GM23338 (cell line): ENCODE measurements around the gene TMEM39A. TPM values are rescaled to one million over a fixed set of nuclear protein-coding genes. Genes with fewer than 3 reads are reported as not detected.
A peak's percentile ranks its signal among the peaks of the same experiment; 100 is the strongest.

Experiments used
- ATAC-seq: fragments of 200-7000 bp; cut with Tn5 transposase; 3 replicates; pipeline ENCODE4 v1.9.1; 2020
- DNase-seq: peaks from one replicate; pipeline ENCODE4 v3.0.0-alpha.2; 2015; ENCODE audit warnings: low spot score
- H2AFZ ChIP-seq: fragments of 200-600 bp; sonication (generic); 2 replicates; pipeline ENCODE4 v1.8.0; 2016; ENCODE audit warnings: antibody characterized with exemption, mild to moderate bottlenecking, moderate library complexity
- H3F3A ChIP-seq: fragments of 200-600 bp; sonication (generic); replicated peaks from 2 replicates; pipeline ENCODE4 v1.8.0; 2017; ENCODE audit warnings: antibody characterized with exemption, mixed run types, low read depth
- H3K27ac ChIP-seq: fragments of 200-600 bp; sonication (generic); 2 replicates; pipeline ENCODE4 v1.6.1; 2016; ENCODE audit warnings: low read depth
- H3K27me3 ChIP-seq: fragments of 200-600 bp; sonication (generic); 2 replicates; pipeline ENCODE4 v1.8.0; 2016; ENCODE audit warnings: mild to moderate bottlenecking, mixed run types, moderate library complexity; ENCODE audit not compliant: insufficient read depth
- H3K36me3 ChIP-seq: fragments of 200-600 bp; sonication (generic); 2 replicates; pipeline ENCODE4 v1.8.0; 2016; ENCODE audit warnings: mild to moderate bottlenecking; ENCODE audit not compliant: insufficient read depth
- H3K4me1 ChIP-seq: fragments of 200-600 bp; sonication (generic); 2 replicates; pipeline ENCODE4 v1.8.0; 2016; ENCODE audit warnings: mild to moderate bottlenecking, moderate library complexity; ENCODE audit not compliant: insufficient read depth
- H3K4me2 ChIP-seq: fragments of 200-600 bp; sonication (generic); 2 replicates; pipeline ENCODE4 v1.7.1; 2017; ENCODE audit warnings: mixed run types
- H3K4me3 ChIP-seq: fragments of 200-600 bp; sonication (generic); 2 replicates; pipeline ENCODE4 v1.6.1; 2016; ENCODE audit warnings: mixed run types
- H3K79me2 ChIP-seq: fragments of 200-600 bp; sonication (generic); replicated peaks from 2 replicates; pipeline ENCODE4 v1.8.0; 2017; ENCODE audit warnings: mild to moderate bottlenecking; ENCODE audit not compliant: insufficient read depth
- H3K9me2 ChIP-seq: fragments of 200-600 bp; sonication (generic); 2 replicates; pipeline ENCODE4 v1.8.0; 2017; ENCODE audit not compliant: insufficient read depth
- H4K20me1 ChIP-seq: fragments of 200-600 bp; sonication (generic); replicated peaks from 2 replicates; pipeline ENCODE4 v1.8.0; 2017; ENCODE audit warnings: mild to moderate bottlenecking; ENCODE audit not compliant: insufficient read depth
- H3K27ac Mint-ChIP-seq: 2 replicates; pipeline ENCODE4 v1.8.0; 2020; ENCODE audit warnings: inconsistent platforms, mild to moderate bottlenecking, moderate library complexity, mixed read lengths
- H3K27me3 Mint-ChIP-seq: 3 replicates; pipeline ENCODE4 v1.8.0; 2022; ENCODE audit warnings: low read depth, mild to moderate bottlenecking, moderate library complexity, mixed read lengths, inconsistent platforms; ENCODE audit not compliant: insufficient read depth, poor library complexity
- H3K36me3 Mint-ChIP-seq: 3 replicates; pipeline ENCODE4 v1.8.0; 2021; ENCODE audit warnings: low read depth, mild to moderate bottlenecking, inconsistent platforms, moderate library complexity, mixed read lengths
- H3K4me1 Mint-ChIP-seq: 3 replicates; pipeline ENCODE4 v1.8.0; 2020; ENCODE audit warnings: mild to moderate bottlenecking, inconsistent platforms, mixed read lengths
- H3K4me3 Mint-ChIP-seq: 3 replicates; pipeline ENCODE4 v1.8.0; 2021; ENCODE audit warnings: moderate library complexity, mild to moderate bottlenecking, inconsistent platforms, mixed read lengths
- H3K9me3 Mint-ChIP-seq: 3 replicates; pipeline ENCODE4 v1.8.0; 2020; ENCODE audit warnings: moderate library complexity, mild to moderate bottlenecking, inconsistent platforms, mixed read lengths
- CREB1 ChIP-seq: fragments of 250-450 bp; sonication (Bioruptor Pico); IDR thresholded peaks from 2 replicates; pipeline ENCODE4 v1.5.0; 2020; ENCODE audit warnings: low read depth, mild to moderate bottlenecking, moderate library complexity
- CTCF ChIP-seq, 2 experiments: fragments of 200-600 bp in 1 of 2; sonication (generic) in 1 of 2; conservative IDR thresholded peaks; 2 replicates each; pipeline versions ENCODE4 v1.5.1 to v1.6.1; 2016 to 2017; ENCODE audit warnings: antibody characterized with exemption in 2 of 2, low read depth in 2 of 2, mild to moderate bottlenecking in 2 of 2, moderate library complexity in 1 of 2
- EZH2phosphoT487 ChIP-seq: fragments of 200-600 bp; sonication (generic); IDR thresholded peaks from one replicate; pipeline ENCODE4 v1.8.1; 2018; ENCODE audit warnings: antibody characterized with exemption; ENCODE audit not compliant: unreplicated experiment
- JUNB ChIP-seq: IDR thresholded peaks from one replicate; pipeline ENCODE4 v1.6.1; 2016; ENCODE audit warnings: antibody characterized with exemption; ENCODE audit not compliant: unreplicated experiment
- POLR2AphosphoS5 ChIP-seq: IDR thresholded peaks from 2 replicates; pipeline ENCODE4 v1.6.1; 2016; ENCODE audit warnings: antibody characterized with exemption, low read depth
- STAT1 ChIP-seq: IDR thresholded peaks from one replicate; pipeline ENCODE4 v1.6.1; 2016; ENCODE audit warnings: antibody characterized with exemption; ENCODE audit not compliant: unreplicated experiment
- ZNF114 ChIP-seq: fragments of 250-450 bp; sonication (Bioruptor Pico); IDR thresholded peaks from 2 replicates; pipeline ENCODE4 v1.5.0; 2020; ENCODE audit warnings: mild to moderate bottlenecking, moderate library complexity
- polyA plus RNA-seq: library from polyadenylated mRNA; unstranded; fragments of >200 nt; fragmentation: Nextera tagmentation; extraction: Ambion mirVana; gene quantifications from 2 replicates; pipeline ENCODE4 v1.2.1, GENCODE V29; 2016
- total RNA-seq: library from RNA; depleted of rRNA; stranded (reverse); fragments of >200 nt; shearing (Covaris generic); gene quantifications from 2 replicates; pipeline ENCODE4 v1.2.3, GENCODE V29; 2014
- TF ChIP-seq, protein P1 (sequence below): IDR thresholded peaks from one replicate; pipeline ENCODE4 v1.6.1; 2018; ENCODE audit warnings: antibody characterized with exemption; ENCODE audit not compliant: unreplicated experiment
- TF ChIP-seq, protein P2 (sequence below): IDR thresholded peaks from 2 replicates; pipeline ENCODE4 v1.6.1; 2016; ENCODE audit warnings: antibody characterized with exemption

The TMEM39A gene
- total and polyA plus RNA-seq, 2 experiments from 2014 or later = 12.9 to 51.6 TPM

- peaks cover 42% of the 10 kb centered on the region for H3K4me1 Mint-ChIP-seq
- Histone ChIP-seq H3F3A (peaks cover 4% of the 10 kb centered on the region), H3K27me3 (no peaks in the 10 kb centered on the region), H3K36me3 (0 out of 2 replicates have a peak, but pooled peaks cover 2% of the 10 kb centered on the region), H3K4me1 (peaks cover 45% of the 10 kb centered on the region), H3K4me3 (no peak overlapping the region), H2AFZ (no peak overlapping the region), H3K27ac (no peak overlapping the region), H4K20me1 (no peaks in the 10 kb centered on the region), H3K4me2 (peak overlapping the region; percentile 28; the same call in 1 of the 2 replicates), H3K9me2 (no peaks in the 10 kb centered on the region), H3K79me2 (no peaks in the 10 kb centered on the region)
- no peak for TF ChIP-seq STAT1
- no peak for TF ChIP-seq CTCF (conservative IDR thresholded peaks at IDR 0.05; ENCODE audit: low read depth in 2 of 2)
- no peak for TF ChIP-seq CREB1 (CRISPR knock-in tag)
- TF ChIP-seq EZH2phosphoT487 = no peak
- TF ChIP-seq, protein P1, sequence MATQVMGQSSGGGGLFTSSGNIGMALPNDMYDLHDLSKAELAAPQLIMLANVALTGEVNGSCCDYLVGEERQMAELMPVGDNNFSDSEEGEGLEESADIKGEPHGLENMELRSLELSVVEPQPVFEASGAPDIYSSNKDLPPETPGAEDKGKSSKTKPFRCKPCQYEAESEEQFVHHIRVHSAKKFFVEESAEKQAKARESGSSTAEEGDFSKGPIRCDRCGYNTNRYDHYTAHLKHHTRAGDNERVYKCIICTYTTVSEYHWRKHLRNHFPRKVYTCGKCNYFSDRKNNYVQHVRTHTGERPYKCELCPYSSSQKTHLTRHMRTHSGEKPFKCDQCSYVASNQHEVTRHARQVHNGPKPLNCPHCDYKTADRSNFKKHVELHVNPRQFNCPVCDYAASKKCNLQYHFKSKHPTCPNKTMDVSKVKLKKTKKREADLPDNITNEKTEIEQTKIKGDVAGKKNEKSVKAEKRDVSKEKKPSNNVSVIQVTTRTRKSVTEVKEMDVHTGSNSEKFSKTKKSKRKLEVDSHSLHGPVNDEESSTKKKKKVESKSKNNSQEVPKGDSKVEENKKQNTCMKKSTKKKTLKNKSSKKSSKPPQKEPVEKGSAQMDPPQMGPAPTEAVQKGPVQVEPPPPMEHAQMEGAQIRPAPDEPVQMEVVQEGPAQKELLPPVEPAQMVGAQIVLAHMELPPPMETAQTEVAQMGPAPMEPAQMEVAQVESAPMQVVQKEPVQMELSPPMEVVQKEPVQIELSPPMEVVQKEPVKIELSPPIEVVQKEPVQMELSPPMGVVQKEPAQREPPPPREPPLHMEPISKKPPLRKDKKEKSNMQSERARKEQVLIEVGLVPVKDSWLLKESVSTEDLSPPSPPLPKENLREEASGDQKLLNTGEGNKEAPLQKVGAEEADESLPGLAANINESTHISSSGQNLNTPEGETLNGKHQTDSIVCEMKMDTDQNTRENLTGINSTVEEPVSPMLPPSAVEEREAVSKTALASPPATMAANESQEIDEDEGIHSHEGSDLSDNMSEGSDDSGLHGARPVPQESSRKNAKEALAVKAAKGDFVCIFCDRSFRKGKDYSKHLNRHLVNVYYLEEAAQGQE = no peak
- TF ChIP-seq, protein P2, sequence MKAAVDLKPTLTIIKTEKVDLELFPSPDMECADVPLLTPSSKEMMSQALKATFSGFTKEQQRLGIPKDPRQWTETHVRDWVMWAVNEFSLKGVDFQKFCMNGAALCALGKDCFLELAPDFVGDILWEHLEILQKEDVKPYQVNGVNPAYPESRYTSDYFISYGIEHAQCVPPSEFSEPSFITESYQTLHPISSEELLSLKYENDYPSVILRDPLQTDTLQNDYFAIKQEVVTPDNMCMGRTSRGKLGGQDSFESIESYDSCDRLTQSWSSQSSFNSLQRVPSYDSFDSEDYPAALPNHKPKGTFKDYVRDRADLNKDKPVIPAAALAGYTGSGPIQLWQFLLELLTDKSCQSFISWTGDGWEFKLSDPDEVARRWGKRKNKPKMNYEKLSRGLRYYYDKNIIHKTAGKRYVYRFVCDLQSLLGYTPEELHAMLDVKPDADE = no peak
- no peaks in the 10 kb centered on the region; the same call in 2 of the 3 replicates for H3K36me3 Mint-ChIP-seq
- no peak overlapping the region for H3K4me3 Mint-ChIP-seq
- ATAC-seq = no peak
- no peak for DNase-seq
- no peaks in the 10 kb centered on the region for H3K9me3 Mint-ChIP-seq
- H3K27me3 Mint-ChIP-seq = no peaks in the 10 kb centered on the region
- no peak overlapping the region; the same call in 1 of the 2 replicates for H3K27ac Mint-ChIP-seq
Observed at GRCh38 chr3:119401069-119401468, 62.3 kb downstream of the TMEM39A start.

DNA sequence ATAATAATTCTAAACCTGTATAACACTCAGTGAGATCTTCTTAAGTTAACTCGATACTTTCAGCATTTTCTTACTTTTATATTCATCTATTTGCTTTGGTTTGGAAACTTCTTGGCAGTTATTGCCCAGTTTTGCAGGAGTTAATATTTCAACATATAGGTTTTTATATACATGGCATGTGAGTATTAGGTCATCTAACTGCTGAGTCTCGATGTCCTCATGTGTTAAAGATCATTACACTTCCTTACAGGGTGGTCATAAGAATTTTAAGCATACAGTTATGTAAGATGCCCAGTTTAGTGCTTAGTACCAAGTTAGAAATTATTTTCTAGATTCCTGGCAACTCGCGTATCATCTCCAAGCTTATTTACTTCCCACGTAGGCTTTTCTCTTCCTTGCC is 62.9 kb downstream of the TMEM39A start:
- Mint-ChIP-seq H3K4me1 (peaks cover 48% of the 10 kb centered on the region), H3K27me3 (peaks cover 2% of the 10 kb centered on the region)
- H3K36me3 ChIP-seq = 0 out of 2 replicates have a peak, but pooled peaks cover 2% of the 10 kb centered on the region
- TF ChIP-seq ZNF114 (CRISPR knock-in tag) (no peak), EZH2phosphoT487 (no peak), CTCF (conservative IDR thresholded peaks at IDR 0.05; ENCODE audit: low read depth in 2 of 2) (no peak), JUNB (no peak), STAT1 (no peak), CREB1 (CRISPR knock-in tag) (no peak), POLR2AphosphoS5 (no peak)
- TF ChIP-seq, protein P2 = no peak
- TF ChIP-seq, protein P1 = no peak

More for the DNA sequence above, 62.9 kb downstream of the TMEM39A start:
- DNase-seq = no peak
- Histone ChIP-seq H3F3A (peaks cover 4% of the 10 kb centered on the region), H3K4me1 (peaks cover 51% of the 10 kb centered on the region), H2AFZ (no peak overlapping the region), H3K9me2 (no peaks in the 10 kb centered on the region), H3K27me3 (no peaks in the 10 kb centered on the region), H3K27ac (no peak overlapping the region), H3K4me3 (no peak overlapping the region), H3K4me2 (no peak overlapping the region), H4K20me1 (no peaks in the 10 kb centered on the region), H3K79me2 (no peaks in the 10 kb centered on the region)
- no peaks in the 10 kb centered on the region for H3K9me3 Mint-ChIP-seq
- ATAC-seq = no peak
- no peaks in the 10 kb centered on the region; the same call in 2 of the 3 replicates for H3K36me3 Mint-ChIP-seq
- no peak overlapping the region for H3K4me3 Mint-ChIP-seq
- no peak overlapping the region for H3K27ac Mint-ChIP-seq
